SIG-M5 (cell line): ENCODE results near the gene PPP1R12A.

Source experiments
- DNase-seq: peaks from one replicate; lab custom pipeline; 2025; lab: John Stamatoyannopoulos, UW

Gene PPP1R12A

DNA sequence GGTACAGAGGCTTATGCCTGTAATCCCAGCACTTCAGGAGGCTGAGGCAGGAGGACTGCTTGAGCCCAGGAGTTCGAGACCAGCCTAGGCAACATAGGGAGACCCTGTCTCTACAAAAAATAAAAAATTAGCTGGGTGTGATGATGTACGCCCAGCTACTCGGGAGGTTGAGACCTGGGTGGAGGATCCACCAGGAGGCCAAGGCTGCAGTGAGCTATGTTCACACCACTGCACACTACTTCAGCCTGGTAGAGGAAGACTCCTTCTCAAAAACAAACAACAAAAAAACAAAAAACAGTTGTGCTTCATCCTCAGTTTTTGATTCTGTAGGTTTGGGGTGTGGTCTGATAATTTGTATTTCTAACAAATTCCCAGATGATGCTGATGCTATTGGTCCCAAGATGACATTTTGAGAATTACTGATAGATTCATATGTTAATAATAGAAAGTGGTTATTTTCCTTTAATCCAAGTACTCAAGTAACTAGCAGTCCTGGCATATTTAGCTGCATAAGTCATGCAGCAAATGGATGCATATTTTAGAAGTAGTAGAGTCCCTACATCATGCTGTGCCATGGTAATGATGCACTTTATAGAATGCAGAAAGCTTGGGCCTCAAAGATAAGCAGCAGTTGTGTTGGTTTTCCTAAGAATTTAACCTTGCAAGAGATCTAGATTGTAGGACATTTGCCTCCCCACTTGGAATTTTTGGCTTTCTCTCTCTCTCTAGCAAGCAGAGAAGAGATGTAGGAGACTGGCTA, 168.0 kb downstream of the PPP1R12A start:
- no peak for DNase-seq

DNA sequence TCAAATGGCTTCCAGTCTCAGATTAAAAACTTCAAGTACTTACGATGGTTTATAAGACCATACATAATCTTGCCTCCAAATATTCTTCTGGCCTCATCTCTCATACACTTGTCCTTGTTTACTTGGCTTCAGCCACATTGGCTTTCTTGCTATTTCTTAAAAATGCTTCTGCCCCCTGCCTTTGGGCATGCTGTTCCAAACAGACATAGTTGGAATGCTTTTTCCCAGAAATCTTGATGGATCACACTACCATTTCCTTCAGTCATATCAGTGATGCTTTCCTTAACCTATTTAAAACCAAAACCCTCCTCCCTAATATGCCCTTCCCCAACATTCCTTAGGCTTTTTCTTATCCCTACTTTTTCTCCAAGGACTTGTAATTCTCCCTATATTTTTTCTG, 169.7 kb downstream of the PPP1R12A start:
- no peak for DNase-seq

DNA sequence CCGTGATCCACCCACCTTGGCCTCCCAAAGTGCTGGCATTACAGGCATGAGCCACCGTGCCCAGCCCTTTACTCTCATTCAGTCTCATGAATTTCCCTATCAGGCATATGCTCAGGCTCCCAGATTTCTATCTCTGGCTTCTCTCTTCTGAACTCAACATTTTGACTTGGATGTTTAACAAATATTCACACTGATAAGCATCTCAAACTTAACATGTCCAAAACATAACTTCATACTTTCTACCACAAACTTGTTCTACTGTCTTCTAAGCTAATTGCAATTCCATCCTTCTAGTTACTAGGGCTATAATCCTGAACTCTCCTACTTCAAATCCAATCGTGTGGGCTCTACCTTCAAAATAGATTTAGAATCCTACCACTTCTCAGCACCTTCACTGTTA, 170.3 kb downstream of the PPP1R12A start:
- no peak for DNase-seq

DNA sequence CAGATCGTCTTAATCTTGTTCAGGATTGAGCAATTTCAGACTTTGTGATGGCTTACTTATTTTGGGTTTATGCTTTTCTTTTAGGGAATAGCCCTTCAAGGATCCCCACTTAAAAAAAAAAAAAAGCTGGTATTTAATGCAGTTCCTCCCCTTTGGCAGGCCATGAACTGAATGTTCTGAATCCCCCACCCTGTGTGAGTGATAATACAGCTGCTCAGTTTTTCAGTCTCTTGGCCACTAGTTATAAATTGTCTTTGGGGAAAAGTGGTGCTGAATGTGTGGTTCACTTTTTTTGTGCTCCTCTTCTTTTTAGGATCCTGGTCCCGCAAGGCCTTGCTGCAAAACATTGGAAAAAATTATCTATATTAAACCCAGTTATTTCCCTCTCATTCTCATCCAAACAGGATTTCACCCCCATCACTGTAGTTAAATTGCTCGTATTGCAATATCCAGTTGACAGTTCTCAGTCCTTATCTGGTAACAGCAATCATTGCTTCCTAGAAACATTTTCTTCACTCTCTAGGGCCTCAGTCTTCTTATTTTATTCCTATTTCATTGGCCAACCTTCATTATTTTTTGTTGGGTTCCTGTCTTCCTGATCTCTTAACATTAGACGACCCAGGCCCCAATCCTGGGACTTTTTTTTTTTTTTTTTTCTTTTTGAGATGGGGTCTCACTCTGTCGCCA, 171.0 kb downstream of the PPP1R12A start:
- no peak for DNase-seq

DNA sequence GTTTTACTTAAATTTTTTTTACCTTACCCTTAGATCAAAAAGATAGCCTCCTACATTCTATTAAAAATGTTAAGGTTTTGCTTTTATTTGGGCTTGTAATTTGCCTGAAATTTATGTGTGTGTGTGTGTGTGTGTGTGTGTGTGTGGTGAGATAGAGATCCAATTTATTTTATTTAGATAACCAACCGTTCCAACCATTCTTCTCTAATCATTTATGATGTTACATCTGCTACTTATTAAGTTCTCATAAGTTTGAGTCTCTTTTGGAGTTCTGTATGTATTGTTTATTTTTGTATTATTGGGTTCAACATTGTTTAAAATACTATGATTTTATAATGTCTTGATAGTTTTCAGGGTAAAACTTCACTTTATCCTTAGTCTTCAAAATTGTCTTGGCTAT, 173.6 kb downstream of the PPP1R12A start:
- DNase-seq: no peak

DNA sequence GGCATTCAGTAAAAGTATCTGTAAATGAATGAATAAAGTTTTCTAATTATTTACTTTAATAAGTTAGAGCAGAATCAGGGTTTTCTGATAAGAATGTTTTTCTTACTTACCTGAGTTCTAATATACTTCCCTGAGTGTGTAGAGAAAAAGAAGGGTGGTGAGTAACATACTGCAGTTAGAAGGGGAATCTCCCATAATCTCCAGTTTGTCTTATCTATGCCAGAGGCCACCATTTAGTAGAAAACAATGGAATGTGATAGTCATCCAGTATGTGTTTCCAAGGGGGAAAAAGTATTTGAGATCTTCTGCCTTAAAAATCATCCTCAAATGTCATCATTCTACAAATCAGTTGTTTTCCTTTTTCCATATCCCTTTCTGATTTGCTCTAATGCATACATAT, 187.6 kb downstream of the PPP1R12A start:
- DNase-seq: no peak

DNA sequence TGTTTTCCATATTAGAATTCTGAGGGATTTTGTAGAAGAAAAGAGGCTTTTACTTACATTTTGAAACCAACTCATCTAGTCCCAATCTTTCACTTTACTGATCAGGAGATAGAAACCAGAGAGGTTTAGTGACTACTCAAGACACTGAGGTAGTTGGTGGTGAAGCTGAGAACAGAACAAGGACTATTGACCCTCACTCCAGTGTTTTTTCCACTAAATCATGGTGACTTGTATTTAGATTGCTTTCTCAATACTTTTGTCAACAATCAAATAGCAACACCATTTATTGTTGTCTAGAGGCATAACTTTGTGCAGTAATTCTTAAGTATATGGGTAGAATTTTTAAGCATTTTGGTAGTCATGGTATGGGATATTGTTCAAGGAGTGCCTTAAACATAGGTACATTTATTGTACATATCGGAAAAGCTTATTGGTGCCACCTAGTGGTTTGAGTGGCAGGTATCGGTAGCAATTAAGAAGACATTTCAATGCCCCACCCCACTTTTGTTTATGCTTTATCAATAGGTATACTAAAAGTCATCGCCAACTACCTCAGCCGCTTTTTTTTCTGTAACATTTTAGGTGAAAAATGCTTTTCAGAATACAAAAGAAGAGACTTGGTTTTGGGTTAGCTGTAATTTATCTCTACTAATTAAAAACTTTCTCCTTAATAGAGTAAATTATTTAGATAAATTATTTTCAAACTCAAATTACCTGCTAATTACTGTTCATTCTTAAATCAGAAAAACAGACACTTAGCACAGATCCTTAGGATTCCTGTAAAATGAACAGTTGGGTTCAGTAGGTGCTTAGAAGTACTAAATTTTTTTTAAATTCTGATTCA, 196.8 kb downstream of the PPP1R12A start:
- no peak for DNase-seq

DNA sequence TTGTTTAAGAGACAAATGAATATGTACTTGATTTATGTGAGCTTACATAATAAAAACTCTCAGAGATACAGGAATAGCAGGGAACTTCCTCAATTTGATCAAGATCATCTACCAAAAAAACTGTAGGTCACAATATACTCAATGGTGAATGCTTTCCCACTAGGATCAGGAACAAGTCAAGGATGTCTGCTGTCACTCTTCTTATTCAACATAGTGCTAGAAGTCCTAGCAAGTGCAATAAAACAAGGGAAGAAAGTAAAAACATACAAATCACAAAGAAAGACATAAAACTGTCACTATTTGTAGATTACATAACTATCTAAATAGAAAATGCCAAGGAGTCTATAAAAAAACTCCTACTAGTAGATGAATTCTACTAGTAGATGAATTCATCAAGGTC, 202.3 kb downstream of the PPP1R12A start:
- no peak for DNase-seq

DNA sequence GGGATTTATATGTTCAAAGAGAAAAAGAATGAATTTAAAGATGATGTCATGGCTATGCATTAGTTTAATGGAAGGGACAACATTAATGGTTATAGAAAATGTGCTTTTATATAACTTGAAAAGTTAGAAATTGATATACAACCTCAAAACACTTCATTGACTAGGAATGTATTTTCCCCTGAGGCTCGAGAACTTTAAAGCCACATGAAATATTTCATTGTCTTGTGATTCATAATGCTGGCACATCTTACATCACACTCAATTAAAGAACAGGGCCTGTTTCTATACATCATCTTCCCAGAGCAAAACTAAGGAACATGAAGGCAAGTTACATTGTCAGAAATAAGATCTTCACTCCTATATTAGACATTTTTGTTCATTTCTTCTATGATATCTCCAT, 208.9 kb downstream of the PPP1R12A start:
- DNase-seq: no peak
